Muscle layer of duodenum (tissue), 2 donors: Measurements from ENCODE around the gene HMOX1.
"Not testable (repeated sequence)": the region's sequence is repeated elsewhere in the genome, so short reads cannot be mapped to it uniquely, and the experiment has no call there.

Experiments
- H3K27ac ChIP-seq: one replicate; pipeline ENCODE4 v1.7.0; 2013; ENCODE audit warnings: mild to moderate bottlenecking, low read length
- H3K27me3 ChIP-seq: one replicate; pipeline ENCODE4 v1.7.0; 2013; ENCODE audit warnings: low read depth, mild to moderate bottlenecking, control low read depth, low read length
- H3K36me3 ChIP-seq, 2 donors: one replicate each; pipeline ENCODE4 v1.7.0; 2013; ENCODE audit warnings: low read length in 2 of 2, control low read depth in 1 of 2, mild to moderate bottlenecking in 1 of 2; ENCODE audit not compliant: insufficient read depth in 2 of 2, control insufficient read depth in 1 of 2
- H3K4me1 ChIP-seq, 2 donors: one replicate each; pipeline ENCODE4 v1.7.0; 2013; ENCODE audit warnings: low read length in 2 of 2, mild to moderate bottlenecking in 2 of 2, control low read depth in 1 of 2, moderate library complexity in 1 of 2; ENCODE audit not compliant: insufficient read depth in 2 of 2, control insufficient read depth in 1 of 2
- H3K4me3 ChIP-seq, 2 donors: one replicate each; pipeline ENCODE4 v1.7.0; 2013; ENCODE audit warnings: low read length in 2 of 2, low read depth in 1 of 2, mild to moderate bottlenecking in 1 of 2
- H3K9me3 ChIP-seq, 2 donors: one replicate each; pipeline ENCODE4 v1.7.0; 2013; ENCODE audit warnings: low read length in 2 of 2, control low read depth in 1 of 2, mild to moderate bottlenecking in 1 of 2; ENCODE audit not compliant: control insufficient read depth in 1 of 2
- donor health status: healthy.

The HMOX1 gene

DNA sequence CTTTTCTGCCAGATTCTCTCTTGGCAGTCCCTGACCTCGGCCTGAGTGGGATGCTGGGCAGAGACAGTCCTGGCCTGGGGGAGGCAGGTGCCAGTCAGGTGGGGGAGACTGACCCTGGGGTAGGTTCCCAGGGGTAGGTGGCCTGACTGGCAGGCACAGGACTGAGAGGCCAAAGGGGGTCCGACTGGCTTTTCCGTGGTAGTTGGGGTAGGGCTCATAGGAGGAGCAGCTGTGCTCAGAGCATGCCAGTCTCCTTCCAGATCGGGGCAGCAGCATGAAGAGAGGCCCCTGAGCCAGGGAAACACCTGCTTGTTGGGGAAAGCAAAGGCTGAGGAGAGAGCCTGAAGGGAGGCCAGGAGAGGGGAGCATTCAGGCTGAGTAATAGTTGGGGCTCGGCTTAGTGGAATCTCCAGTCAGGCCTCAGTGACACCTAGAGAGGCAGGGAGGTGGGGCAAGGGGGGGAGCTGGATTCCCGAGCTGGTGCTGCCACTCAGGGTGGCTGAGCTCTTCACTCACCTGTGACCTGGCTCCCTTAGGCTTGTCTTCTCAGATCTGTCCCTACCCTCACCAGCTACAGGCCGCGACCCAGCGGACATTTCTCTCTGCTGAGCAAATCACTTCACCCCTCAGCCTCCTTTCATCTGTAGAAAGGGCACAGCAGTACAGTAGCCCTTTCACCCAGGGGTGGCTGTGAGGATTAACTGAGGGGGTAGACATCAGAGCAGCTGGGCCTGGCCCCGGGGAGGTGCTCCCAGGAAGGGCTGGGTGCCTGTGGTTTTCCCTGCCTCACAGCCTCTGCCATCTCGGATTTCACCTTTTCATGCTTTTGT lies 45.3 kb downstream of the HMOX1 start:
- Histone ChIP-seq H3K4me1 (peaks cover 0 to 2% of the 10 kb centered on the region in 2 donors), H3K9me3 (no peaks in the 10 kb centered on the region), H3K4me3 (no peak overlapping the region), H3K36me3 (peaks cover 18 to 30% of the 10 kb centered on the region in 2 donors), H3K27me3 (no peaks in the 10 kb centered on the region), H3K27ac (no peak overlapping the region)

DNA sequence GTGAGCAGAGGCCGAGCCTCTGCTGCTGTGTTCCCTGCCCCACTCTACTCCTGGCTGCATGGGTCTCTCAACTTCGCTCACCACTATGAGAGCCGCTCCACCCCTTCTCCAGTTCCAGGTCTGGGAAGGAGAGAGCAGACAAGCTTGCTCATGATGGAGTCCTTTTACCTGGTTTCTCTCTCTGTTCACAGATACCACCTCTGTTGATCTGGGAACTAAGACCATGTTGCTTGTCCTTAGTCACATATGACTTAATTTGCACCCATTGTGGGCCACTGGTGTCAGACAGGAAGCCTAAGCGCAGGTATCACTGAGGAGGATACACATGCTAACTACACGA lies 45.9 kb downstream of the HMOX1 start:
- Histone ChIP-seq H3K4me3 (no peak overlapping the region), H3K27ac (no peak overlapping the region), H3K27me3 (no peaks in the 10 kb centered on the region), H3K4me1 (peaks cover 0 to 8% of the 10 kb centered on the region in 2 donors), H3K9me3 (no peaks in the 10 kb centered on the region), H3K36me3 (peaks cover 12 to 24% of the 10 kb centered on the region in 2 donors)

DNA sequence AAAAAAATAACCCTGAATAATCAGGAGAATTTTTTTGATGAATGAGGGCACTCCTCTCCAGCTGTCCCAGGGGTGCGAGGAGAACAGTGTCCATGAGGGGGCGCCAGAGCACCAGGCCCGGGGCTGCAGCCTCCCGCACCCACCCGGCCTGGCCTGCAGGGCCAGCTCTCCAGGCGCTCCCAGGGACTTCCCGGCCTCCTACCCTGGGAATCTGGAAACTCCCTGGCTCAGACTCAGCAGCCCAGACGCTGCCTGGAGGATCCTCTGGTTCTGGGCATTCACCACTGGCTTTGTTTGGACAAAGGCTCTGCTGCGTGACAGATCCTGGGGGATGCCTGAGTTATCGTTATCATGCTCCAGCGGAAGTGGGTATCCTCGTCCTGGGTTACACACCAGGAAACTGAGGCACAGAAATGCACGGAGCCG lies 50.0 kb downstream of the HMOX1 start:
- peaks cover 8 to 9% of the 10 kb centered on the region in 2 donors for H3K9me3 ChIP-seq
- H3K27me3 ChIP-seq = no peaks in the 10 kb centered on the region
- H3K36me3 ChIP-seq = peaks cover 5 to 9% of the 10 kb centered on the region in 2 donors
- H3K4me3 ChIP-seq = no peak overlapping the region
- peak overlapping the region; percentile 49 for H3K27ac ChIP-seq
- H3K4me1 ChIP-seq = peaks cover 0 to 9% of the 10 kb centered on the region in 2 donors

DNA sequence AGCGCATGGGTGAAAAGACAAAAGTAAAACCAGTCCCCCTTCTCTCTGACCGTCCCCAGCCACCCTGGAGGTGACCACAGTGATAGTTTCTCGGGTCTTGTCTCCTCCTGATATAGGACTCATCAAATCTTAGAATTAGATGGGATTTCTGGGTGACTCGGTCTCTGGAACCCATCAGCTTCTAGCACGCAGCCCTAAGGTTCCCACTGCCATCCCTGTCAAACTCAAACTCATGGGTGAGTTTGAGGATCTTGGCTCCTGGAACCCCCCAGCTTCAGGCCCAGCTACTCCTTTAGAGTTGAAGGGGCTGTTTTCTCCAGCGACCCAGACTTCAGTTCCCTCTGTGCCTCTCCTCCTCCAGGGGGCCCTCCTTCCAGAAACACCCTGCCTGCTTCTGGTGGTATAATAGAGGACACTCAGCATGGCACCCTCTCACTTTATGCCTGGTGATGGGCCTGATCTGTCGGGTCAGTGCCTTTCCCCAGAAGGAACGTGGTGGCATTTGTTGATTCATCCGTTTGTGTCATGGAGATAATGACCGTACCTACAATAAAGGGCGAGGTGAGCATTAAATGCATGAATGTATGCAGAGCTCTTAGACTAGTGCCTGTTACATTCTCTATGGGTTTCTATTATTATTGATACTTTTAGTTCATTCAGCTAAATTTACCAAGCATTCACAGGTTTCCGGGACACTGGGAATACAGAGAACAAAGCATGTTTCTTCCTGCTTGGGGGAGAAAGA lies 50.8 kb downstream of the HMOX1 start:
- Histone ChIP-seq H3K27ac (peak overlapping the region; percentile 49), H3K4me1 (peaks cover 0 to 9% of the 10 kb centered on the region in 2 donors), H3K9me3 (peaks cover 8 to 9% of the 10 kb centered on the region in 2 donors), H3K36me3 (peaks cover 5 to 9% of the 10 kb centered on the region in 2 donors), H3K4me3 (no peak overlapping the region), H3K27me3 (no peaks in the 10 kb centered on the region)

DNA sequence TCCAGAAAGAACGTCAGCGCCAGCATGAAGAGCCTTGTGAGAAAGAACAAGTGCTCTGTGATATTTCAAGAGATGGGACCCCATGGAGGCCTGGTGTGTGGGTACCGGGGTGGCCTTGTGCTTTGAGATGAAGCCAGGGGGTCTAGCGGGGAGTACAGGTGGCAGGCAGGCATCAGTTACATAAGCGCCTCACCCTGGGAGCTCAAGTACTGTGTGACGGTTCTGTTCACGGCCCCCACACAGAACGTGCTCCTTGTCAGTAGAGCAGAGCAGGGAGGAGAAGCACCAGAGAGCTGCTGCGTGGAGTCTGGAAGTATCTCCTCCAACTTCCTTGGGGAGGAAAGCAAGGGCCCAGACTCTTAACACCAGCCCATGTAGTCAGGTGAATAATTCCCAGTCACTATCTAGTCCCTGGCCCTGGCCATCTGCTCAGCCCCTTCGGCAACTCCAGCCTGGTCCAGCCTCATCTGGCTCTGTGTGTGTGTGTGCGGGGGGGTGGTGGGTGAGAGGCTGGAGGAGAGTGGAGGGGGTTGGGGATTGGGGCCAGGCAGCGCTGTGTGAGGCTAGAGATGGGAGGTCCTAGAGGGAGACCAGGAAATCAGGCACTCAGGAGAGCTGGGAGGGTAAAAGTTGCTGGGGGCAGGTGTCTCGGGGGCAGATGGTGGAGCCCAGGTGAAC lies 51.5 kb downstream of the HMOX1 start:
- Histone ChIP-seq H3K36me3 (peaks cover 5 to 9% of the 10 kb centered on the region in 2 donors), H3K27ac (no peak overlapping the region), H3K4me1 (peaks cover 0 to 9% of the 10 kb centered on the region in 2 donors), H3K4me3 (no peak overlapping the region), H3K27me3 (no peaks in the 10 kb centered on the region), H3K9me3 (peaks cover 8 to 9% of the 10 kb centered on the region in 2 donors)

DNA sequence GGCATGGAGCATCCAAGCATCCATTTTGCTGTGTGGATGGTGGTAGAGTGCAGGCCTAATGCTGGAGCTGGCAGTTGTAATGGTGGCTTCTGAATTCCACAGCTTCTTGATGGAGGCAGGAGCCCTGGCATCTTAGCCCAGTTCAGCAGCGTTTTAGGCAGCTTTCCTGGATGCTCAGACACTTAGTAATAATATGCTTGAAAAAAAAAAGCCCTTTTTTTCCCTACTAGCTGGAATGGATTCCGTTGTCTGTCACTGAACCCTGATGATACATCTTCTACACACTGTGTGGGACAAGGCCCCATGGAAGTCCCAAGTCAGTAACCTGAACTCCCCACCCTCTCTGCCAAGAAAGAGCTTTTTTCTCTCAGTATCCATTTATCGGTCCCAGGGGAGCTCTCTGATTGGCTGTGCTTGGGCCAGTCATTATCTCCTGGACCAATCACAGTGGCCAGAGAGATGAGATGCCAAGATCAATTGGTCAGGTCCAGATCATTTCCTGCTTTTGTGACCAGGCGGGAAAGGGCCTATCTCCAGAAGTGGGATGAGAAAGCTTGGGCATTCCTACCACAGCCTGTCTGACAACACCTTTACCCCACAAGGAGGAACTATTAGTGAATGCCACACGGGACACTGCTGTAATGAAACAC lies 53.3 kb downstream of the HMOX1 start:
- Histone ChIP-seq H3K9me3 (peaks cover 8 to 9% of the 10 kb centered on the region in 2 donors), H3K27ac (no peak overlapping the region), H3K4me3 (peak overlapping the region in 1 of 2 donors; percentile 5), H3K4me1 (peaks cover 0 to 9% of the 10 kb centered on the region in 2 donors), H3K27me3 (no peaks in the 10 kb centered on the region), H3K36me3 (peaks cover 5 to 9% of the 10 kb centered on the region in 2 donors)

DNA sequence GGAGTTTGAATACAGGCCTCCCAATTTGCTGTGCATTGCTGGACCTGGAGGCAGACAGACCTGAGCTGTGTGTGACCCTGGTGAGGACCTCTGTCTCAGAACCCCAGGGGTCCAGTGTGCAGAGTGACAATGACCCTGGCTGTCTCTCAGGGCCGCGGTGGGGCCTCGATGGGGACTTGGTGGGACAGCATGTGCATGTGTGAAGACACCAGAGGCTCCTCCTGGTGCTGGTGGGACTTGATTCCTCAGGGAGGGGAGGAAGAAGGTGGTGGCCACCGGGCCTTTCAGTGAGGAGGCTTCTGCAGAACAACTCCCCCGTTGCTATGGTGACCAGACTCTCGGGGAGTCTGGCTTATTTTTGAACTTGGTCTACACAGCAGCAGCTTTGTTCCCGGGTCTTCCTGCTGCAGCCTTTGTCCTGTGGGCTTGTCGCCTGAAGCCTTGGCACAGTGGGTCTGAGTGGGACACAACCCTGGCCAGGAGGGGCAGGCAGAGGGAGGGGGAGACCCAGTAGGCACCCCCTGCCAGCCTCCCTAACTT lies 54.4 kb downstream of the HMOX1 start:
- H3K27me3 ChIP-seq = no peaks in the 10 kb centered on the region
- peaks cover 0 to 9% of the 10 kb centered on the region in 2 donors for H3K4me1 ChIP-seq
- peaks cover 8 to 9% of the 10 kb centered on the region in 2 donors for H3K9me3 ChIP-seq
- H3K27ac ChIP-seq = no peak overlapping the region
- H3K36me3 ChIP-seq = peaks cover 5 to 9% of the 10 kb centered on the region in 2 donors
- no peak overlapping the region for H3K4me3 ChIP-seq

DNA sequence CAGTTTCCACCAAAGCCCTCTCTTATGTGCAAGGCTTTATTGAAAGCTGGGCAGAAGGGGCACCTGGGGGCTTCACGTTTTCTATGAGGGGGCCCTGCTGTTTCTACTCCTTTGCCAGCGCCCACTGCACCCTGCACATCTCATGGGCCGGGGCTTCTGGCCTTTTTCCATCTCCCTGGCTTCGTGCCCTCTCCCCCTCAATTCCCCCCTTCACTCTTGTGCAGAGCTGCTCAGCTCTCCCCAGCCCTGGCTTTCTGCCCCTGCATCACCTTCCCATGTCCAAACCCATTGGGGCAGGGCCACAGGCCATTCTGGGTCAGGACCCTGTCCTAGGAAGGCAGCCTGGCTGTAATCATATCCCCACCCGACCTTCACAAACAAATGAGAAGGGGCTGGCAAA lies 55.5 kb downstream of the HMOX1 start:
- Histone ChIP-seq H3K36me3 (peaks cover 5 to 9% of the 10 kb centered on the region in 2 donors), H3K27me3 (no peaks in the 10 kb centered on the region), H3K9me3 (peaks cover 8 to 9% of the 10 kb centered on the region in 2 donors), H3K4me1 (peaks cover 0 to 4% of the 10 kb centered on the region in 2 donors), H3K4me3 (no peak overlapping the region), H3K27ac (no peak overlapping the region)

DNA sequence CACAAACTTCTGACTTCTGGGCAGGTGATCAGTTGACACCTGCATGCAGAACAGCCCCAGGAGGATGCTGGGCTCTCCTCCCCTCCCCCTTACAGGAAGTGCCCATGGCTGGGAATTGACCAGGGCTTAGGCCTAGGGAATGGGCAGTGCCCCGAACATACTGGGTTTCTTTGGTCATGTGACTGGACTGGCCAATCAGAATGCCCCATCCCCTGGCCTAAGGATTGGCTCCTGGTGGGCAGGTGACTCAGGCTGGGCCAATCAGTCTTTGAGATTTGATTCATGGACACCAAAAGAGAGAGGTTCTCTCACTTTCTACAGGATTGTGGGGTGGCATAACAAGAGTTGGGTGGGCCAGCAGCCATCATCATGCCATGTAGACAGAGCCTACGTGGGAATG lies 56.2 kb downstream of the HMOX1 start:
- peaks cover 5 to 9% of the 10 kb centered on the region in 2 donors for H3K36me3 ChIP-seq
- no peaks in the 10 kb centered on the region for H3K4me1 ChIP-seq
- no peak overlapping the region for H3K27ac ChIP-seq
- peaks cover 8 to 9% of the 10 kb centered on the region in 2 donors for H3K9me3 ChIP-seq
- no peaks in the 10 kb centered on the region for H3K27me3 ChIP-seq
- H3K4me3 ChIP-seq = no peak overlapping the region

DNA sequence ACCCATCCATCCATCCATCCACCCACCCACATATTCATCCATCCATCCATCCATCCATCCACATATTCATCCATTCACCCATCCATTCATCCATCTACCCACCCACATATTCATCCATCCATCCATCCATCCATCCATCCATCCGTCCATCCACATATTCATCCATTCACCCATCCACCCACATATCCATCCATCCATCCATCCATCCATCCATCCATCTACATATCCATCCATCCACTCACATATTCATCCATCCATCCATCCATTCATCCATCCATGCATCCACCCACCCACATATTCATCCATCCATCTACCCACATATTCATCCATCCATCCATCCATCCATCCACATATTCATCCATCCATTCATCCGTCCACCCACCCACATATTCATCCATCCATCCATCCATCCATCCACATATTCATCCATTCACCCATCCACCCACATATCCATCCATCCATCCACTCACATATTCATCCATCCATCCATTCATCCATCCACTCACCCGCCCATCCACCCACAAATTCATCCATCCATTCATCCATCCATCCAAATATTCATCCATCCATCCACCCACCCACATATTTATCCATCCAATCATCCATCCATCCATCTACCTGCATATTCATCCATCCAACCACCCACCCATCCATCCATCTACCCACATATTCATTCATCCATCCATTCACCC lies 57.9 kb downstream of the HMOX1 start:
- not testable (repeated sequence) for H3K27me3 ChIP-seq, H3K4me3 ChIP-seq, H3K4me1 ChIP-seq, H3K9me3 ChIP-seq, H3K27ac ChIP-seq, H3K36me3 ChIP-seq
